DLD1 (cell line): ENCODE measurements around the gene ADCK1.
"Not testable (repeated sequence)": the region's sequence is repeated elsewhere in the genome, so short reads cannot be mapped to it uniquely, and the experiment has no call there.

Source experiments
- in situ Hi-C: cut with HindIII; loops from 2 replicates; pipeline ENCODE4 v1.10.0; 2017; ENCODE audit warnings: low sequenced_read_pairs

Gene ADCK1

DNA sequence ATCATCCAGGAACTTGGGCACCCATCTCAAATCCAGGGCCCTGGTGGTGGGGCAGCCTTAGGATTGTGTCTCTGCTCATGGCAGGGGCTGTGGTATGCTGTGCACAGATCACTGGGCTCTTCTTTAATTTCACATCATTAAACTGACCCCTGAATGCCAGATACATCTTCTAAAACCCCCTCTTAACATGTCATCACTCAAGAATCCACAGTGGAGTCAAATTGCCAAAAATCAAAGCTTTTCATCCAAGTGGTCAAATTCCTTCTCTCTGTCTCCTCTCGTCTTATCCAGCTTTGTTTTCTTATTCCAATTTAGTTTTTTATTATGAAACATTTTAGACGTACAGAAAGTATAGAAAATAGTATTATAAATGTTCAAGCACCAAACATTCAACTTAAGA lies 97.5 kb downstream of the ADCK1 start:
- in situ Hi-C loops, result no loop called here

DNA sequence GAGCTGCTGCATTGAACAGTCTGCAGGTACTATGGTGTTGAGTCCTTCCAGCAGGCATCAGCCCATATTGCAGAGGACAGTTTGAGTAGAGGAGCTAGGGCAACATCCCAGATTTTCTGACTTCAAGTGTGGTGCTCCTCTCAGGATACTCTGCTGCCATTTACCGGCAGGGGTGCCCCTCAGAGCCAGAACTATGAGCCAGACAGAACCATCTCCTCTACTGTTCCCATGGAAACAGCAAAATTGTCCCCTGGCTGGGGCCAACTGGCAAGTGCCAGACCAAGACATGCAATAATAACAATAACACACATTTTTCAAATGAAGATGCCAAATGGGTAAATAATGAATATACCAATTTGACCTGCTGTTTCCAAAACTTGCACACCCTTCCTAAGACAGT lies 102.9 kb downstream of the ADCK1 start:
- in situ Hi-C loops, result no loop called here

DNA sequence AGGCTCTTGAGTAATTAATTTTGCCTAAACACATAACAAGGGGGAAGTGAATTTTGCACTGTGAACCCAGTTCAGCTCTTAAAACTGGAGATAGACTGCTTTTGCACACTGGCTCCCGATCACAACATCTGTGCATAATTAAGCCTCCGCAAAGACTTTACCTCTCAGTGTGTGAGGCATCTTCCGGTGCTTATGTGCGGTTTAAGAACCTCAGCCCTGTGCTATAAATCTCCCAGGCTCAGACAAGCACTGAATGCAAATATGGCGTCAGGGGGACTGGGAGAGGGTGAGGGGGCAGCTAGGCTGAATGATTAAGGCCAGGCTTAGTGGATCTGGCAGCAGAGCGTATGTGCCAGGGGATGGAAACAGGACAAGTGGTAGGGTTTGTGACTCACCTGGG lies 103.3 kb downstream of the ADCK1 start:
- in situ Hi-C loops, result no loop called here

DNA sequence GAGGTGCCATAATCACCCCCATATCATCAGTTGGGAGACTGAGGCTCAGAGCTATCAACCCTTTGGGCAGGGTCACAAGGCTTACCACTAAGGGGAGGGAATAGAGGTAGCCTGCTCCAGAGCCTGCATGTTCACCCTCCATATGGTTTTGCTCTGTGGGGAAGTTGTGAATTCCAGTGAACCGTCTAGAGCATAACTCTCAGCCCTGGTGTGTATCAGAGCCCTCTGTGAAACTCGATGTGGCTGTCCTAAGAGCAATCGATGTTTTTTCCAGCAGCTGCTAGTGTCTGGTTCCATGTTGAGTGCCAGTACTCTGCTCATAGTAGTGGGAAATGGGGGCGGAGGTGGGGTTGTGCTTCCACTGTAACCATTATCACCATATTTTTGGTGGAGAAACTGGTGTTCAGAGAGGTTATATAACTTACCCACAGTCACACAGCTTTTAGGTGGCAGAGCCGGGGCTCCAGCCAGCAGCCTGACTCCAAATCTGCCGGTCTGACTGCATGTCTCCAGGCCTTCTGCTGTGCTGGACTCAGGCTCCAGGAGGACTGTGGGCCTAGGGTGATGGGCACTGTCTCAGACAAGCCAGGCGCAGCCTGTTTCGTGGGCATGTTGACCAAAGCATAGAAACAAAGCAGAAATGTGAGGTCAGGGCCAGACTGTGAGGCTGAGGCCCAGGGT lies 104.2 kb downstream of the ADCK1 start:
- in situ Hi-C loops, result no loop called here

DNA sequence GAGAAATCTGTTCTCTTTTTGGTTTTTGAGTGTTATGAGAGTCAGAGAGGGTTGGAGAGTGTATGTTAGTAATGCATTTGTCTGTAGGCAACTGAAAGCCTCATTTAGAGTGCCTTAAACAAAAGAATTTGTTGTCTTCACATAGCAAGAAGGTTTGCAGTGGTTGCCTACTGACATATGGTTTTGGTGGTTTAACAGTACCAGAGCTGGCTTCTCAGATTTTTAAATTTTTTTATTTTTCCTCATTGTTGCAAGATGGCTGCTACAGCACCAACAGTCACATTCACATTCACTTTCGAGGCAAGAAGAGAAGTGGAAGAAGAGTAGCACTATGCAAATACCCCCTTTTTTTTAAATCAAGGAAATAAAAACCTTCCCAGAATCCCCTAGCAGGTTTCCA lies 106.5 kb downstream of the ADCK1 start:
- in situ Hi-C loops, result no loop called here

DNA sequence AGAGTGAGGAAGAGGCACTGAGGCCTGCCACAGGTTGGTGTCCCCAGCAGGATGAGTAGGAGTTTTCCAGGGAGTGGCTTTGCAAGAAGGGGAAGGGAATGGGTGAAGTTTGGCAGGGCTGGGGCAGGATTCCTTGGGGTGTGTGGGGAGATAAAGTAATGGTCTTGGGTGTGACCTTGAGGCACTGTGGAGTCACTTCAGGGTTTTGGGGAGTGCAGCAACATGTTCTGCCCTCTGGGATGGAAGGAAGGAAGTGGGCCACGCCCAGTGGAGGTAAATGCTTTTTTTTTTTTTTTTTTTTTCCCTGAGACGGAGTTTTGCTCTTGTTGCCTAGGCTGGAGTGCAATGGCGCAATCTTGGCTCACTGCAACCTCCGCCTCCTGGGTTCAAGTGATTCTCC lies 108.9 kb downstream of the ADCK1 start:
- in situ Hi-C loops, result no loop called here

DNA sequence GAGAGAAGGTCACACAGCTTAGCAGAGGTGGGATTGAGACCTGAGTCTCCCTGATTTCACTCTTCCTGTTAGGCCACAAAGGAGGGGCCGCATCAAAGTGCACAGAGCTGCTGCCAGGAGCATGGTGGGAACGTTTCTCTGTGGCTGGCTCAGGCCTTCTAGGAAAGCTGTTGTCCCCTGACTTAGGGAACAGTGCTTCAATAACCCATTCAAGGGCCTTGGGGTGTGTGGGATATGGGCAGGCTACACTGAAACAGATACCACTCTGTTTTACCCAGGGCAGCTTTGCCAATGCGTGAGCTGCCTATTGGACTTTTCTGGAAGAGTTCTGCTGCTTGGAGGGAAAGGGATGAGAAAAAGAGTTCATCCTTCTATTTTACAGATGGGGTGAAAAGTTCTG lies 110.0 kb downstream of the ADCK1 start:
- in situ Hi-C loops, result no loop called here

DNA sequence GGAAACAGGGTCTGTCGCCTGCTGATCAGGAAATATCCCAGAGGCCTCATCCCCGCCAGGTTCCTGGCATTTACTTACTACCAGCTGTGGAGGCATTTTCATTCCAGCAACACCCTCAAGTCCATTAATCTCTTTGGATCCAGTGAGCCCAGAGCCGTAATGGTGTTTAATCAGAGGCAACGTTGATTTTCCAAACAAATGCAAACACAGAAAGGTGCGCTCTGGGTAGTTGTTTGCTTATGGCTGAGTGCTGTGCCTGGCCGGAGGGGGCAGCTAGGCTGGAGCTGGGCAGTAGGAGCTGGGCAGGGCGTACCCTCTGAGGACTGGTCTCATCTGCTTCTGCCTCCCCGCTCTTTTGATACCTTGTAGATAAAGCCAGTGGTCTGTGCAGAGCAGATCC lies 110.6 kb downstream of the ADCK1 start:
- in situ Hi-C loops, result no loop called here

DNA sequence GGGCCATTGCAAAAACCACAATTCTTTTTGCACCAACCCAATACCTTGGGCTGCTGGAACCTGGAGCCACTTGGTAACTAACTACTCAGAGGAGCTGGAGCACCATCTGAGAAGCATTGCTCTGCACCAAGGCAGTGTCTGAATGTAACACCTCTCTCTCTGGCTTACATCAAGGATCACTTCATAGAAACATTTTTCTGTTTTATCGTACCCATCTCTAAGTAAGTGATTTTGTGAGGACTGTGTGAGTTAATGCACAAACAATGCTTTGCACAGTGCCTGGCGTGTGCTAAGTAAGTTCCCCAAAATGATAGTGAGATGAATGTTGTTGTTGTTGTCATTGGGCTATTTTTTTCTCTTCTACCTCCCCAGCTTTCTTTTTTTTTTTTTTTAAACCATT lies 111.4 kb downstream of the ADCK1 start:
- in situ Hi-C loops, result no loop called here

DNA sequence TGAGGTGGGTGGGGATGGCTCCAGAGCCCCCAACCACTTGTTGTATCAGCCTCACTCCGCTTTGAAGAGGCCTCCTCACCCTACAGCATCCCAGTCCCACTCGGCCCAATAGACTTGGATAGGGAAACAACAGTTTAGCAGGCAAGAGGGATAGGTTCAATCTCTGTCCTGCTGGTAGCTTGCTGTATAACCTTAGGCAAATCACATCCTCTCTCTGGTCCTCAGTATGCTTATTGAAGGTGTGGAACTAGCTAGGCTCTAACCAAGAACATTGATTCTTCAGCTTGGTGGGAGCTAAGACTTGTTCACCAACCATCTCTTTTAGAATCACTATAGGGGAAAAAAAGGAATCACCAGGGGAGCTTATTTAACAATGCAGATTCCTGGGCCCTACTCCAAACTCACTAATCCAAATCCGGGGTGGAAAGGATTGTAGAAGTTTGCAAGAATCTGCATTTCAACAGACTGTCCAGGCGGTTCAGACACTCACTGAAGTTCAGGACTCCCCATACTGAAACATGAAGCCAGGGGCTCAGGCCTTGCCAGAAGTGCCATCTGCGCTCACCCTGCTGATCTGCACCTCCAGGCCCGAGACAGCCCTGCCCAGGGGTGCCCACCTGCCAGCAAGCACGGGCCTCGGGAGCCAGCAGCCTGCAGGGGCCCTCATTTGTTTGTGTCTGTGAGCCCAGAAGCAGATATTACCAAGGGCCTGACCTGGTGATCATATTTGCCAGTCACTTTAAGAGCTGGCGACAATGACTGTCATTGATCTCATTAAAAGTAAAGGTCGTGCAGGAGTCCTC lies 113.0 kb downstream of the ADCK1 start:
- in situ Hi-C loops, result no loop called here

DNA sequence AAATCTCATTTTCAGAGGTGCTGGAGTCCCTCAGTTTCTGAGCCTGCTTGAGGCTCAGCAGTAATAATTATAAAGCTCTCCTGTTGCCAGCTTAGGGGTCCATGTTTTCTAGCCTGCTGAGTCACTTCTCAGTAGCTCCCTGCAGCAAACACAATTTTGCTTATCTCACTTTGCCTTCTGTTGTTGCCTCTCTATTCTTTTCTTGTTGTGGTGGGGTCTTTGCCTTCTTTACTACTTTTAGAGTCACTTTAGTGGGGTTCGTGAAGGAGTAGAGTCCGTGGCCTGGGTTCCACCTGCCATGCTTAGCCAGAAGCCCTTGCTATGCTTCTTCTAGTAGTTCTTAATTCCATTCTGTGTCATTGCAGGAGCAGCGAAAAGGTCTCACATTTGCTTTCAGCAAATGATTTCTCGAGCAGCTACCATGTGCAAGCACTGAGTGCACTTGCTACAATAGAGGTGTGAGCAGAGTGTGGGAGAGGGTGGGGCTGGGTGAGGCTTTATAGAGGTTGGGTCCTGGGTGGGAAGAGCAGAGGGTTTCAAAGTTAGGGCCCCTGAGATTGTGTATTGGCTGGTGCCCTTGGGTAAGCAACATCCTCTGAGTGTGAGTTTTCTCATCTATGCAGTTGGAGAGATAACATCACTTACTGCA lies 114.3 kb downstream of the ADCK1 start:
- in situ Hi-C loops, result no loop called here

DNA sequence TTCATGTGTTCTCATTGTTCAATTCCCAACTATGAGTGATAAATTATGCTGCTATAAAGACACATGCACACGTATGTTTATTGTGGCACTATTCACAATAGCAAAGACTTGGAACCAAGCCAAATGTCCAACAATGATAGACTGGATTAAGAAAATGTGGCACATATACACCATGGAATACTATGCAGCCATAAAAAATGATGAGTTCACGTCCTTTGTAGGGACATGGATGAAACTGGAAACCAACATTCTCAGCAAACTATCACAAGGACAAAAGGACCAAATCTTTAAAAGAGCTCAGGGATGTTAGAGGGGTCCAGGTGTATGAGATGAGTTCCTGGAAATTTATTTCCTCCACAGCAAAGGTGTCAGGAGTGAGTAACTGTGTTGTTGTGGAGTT lies 115.5 kb downstream of the ADCK1 start:
- in situ Hi-C loops, result not testable (repeated sequence)

DNA sequence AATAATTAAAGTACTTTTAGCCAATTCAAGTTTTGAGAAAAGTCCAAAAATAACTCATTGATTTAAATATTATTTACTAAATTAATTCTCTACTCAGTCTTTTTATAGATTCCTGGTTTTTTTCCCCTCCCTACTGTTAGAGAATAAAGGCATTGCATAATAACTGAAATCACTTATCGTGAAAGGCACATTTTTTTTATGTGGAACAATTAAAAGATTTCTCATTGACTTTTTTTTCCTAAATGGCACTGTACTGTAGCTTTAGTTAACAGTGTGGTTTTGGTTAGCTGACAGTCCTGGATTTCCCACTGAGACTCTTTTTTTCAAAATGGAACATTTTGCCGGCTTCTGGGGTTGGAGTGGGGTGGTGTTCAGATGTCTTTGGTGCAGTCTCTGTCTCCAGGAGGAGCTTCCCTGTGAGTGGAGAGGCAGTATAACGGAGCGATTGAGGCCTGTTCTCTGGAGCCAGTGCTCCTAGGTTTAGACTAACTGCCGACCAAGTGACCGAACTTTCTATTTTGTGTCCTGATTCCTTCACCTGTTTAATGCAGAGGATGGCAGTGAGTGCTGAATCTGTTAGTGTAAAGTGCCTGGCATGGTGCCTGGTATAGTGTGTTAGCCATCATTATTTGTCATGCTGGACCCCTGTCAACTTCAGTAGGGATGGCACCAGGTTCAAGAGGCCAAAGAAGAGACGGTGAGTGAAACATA lies 117.7 kb downstream of the ADCK1 start:
- in situ Hi-C loops, result no loop called here

DNA sequence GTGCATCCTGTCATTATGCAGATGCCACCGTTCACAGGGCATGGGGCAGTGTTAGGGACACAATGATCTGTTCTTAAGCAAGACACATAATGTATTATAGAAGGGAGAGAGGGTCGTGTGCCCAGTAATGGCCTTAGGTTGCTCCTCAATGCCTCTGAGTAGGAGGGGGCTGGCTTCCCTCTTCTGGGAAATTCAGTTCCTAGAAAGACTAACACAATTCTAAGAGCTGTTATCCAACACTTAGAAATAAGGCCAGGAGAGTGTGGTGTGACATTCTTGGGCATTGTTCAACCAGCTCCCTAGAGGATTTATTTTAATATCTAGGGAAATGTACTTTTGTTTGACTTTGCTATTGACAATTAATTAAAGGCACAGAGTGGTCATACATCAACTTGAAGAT lies 118.5 kb downstream of the ADCK1 start:
- in situ Hi-C loops, result no loop called here

DNA sequence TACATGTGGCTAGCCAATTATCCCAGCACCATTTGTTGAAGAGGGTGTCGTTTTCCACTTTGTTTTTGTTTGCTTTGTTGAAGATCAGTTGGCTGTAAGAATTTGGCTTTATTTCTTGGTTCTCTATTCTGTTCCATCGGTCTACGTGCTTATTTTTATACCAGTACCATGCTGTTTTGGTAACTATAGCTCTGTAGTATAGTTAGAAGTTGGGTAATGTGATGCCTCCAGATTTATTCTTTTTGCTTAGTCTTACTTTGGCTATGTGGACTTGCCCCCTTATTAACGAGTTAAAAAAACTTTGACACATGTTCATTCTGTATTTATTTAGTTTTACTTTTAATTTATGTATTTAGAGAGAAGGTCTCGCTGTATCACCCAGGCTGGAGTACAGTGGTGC lies 120.4 kb downstream of the ADCK1 start:
- in situ Hi-C loops, result no loop called here

DNA sequence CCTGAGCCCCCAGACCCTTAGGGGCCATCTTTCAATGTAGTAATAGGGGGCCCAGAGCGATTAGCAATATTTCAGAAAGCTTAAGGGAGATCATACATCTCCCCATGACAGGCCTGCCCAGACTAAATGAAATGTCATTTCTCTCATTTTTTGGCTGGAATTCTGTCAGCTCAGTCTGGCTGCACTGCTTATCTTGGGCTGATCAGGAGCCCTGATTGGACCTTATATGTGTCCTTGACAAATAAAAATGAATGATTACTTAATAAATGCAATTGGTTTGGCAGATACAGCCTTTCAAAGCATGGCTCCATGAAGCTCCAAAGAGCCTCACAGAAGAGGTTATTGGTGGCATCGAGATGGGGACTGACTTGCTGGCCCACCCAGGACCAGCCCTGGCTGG lies 121.9 kb downstream of the ADCK1 start:
- in situ Hi-C loops, result no loop called here

DNA sequence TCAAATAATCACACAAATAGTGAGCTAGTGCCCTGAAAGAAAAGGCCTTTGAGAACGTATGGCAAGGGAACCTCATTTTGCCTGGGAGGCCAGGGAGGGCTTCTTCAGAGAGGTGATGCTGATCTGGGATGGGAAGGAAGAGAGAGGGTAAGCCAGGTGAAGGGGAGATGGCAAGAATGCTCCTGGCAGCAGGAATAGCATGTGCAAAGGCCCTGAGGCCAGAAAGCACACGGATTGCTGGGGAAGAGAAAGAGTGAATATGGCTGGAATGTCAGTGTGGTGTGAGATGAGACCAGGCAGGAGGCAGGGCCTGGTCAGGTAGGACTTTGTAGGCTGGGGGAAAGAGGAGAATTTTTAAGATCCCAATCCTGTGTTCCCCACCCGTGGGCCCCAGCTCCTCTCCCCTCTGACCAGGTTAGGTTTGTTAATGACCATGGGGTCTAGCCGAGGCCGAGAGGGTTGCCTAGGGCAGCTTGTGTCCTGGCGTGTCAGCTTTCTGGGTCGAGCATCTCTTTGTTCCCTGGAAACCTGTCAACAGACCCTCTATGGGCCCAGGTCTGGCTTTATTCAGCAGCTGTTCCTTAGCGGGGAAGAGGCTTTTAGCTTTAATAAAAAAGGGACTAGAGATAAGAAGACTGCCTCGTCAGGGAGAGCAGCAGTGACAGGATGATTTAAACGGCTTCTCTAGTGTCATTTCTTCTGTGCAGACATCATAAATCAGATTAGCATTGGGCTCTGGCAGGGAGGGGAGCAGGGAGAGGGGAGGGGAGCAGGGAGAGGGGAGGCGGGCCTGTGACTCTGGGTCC lies 123.4 kb downstream of the ADCK1 start:
- in situ Hi-C loops, result no loop called here

DNA sequence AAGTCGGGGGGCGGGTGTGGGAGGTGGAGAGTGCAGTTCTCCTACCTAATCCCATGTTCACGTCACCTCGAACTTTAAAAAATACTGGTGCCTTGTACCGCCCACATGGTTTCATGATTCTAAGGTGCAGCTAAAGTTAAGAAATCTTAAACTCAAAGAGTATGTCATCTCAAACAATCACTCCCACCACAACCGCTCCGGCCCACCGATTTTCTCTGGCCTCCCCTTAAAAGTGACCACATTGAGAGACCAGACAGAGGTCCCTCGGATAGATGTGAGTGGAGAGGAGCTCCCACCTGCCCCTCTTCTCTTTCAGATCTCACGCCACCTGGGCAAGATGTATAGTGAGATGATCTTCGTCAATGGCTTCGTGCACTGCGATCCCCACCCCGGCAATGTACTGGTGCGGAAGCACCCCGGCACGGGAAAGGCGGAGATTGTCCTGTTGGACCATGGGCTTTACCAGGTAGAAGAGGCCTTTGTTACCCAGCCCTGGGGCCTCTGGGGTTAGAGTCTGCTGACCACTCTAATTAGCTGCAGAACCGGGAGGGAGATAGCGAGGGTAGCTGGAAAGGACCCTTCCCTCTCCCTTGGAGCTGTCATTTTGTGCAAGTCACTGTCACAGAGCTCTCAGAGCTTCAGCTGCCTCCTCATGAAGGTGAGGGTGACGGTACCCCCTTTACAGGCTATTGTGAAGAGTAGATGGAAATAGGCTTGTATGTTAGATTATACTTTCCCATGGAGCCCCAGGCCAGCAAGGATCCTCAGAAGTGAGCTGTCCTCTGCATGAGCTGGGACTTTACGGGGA lies 124.4 kb downstream of the ADCK1 start:
- in situ Hi-C loops, result no loop called here

DNA sequence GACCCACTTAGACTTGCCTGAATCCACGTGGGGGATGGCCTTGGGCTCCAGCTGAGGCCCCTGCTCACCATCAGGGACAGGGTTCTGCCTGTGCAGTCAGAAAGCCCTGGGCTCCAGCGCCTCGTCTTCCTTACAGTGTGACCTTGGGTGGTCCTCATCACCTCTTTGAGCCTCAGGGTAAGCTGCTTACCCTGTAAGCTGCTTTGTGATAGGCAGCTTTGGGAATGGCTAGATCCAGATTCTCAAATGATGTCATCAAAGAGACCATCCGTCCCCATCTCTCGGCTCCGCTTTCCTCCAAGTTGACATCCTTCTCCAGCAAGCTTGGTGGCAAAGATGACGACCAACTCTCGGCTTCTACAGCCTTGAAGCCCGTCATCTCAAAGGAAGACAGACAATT lies 127.0 kb downstream of the ADCK1 start:
- in situ Hi-C loops, result no loop called here

DNA sequence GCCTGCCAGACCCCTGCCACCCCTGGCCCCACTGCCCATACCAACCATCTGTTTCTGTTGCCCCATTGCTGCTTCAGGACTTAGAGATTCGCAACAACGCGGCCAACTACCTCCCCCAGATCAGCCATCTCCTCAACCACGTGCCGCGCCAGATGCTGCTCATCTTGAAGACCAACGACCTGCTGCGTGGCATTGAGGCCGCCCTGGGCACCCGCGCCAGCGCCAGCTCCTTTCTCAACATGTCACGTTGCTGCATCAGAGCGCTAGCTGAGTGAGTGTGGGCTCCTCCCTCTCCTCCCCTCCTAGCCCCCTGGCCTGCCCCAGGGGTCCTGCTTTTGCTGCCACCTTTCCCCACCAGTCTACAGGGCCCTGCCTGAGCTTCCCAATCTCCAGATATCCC lies 131.5 kb downstream of the ADCK1 start:
- in situ Hi-C loops, result no loop called here
